GM12874 (cell line): ENCODE results near the gene BLOC1S5.

Experiments
- TF ChIP-seq, protein P1 (sequence below): IDR thresholded peaks from 2 replicates; pipeline ENCODE4 v1.5.1; 2011; ENCODE audit warnings: low read depth, mild to moderate bottlenecking, control low read depth, low read length, moderate library complexity; ENCODE audit not compliant: insufficient read depth

The BLOC1S5 gene

DNA sequence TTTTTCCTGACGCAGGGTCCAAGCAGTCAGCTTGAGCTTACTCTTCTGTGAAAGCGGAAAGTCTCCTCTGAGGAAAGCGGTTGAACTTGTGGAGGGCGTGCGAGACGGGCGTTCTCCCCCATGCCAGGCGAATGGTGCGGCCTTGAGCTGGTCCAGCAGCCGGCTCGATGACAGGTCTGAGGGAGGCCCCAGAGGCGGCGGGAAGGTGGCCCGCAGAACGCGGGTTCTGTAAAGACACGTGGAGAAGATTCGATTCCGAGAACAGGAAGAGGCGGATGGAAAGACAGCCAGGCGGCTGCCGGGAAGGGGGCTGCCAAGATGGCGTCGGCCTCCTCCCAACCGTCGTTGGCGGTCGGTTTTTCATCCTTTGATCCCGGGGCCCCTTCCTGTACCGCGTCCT lies 78.0 kb downstream of the BLOC1S5 start:
- TF ChIP-seq, protein P1, sequence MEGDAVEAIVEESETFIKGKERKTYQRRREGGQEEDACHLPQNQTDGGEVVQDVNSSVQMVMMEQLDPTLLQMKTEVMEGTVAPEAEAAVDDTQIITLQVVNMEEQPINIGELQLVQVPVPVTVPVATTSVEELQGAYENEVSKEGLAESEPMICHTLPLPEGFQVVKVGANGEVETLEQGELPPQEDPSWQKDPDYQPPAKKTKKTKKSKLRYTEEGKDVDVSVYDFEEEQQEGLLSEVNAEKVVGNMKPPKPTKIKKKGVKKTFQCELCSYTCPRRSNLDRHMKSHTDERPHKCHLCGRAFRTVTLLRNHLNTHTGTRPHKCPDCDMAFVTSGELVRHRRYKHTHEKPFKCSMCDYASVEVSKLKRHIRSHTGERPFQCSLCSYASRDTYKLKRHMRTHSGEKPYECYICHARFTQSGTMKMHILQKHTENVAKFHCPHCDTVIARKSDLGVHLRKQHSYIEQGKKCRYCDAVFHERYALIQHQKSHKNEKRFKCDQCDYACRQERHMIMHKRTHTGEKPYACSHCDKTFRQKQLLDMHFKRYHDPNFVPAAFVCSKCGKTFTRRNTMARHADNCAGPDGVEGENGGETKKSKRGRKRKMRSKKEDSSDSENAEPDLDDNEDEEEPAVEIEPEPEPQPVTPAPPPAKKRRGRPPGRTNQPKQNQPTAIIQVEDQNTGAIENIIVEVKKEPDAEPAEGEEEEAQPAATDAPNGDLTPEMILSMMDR = no peak

DNA sequence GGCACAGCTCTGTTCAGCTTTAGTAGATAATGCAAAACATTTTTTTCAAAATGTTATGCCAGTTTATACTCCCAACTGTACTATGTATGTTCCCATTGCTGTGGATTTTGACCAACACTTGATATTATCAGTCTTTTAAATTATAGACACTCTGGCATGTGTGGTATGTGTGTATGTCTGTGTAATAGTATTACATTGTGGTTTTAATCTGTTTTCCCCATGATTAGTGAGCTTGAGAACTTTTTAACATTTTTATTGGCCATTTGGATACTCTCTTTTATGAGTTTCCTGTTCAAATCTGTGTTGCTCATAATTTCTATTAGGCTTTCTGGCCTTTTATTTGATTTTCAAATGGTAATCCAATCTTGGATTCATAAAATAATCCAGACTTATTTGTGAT lies 84.4 kb downstream of the BLOC1S5 start:
- TF ChIP-seq, protein P1 = no peak

DNA sequence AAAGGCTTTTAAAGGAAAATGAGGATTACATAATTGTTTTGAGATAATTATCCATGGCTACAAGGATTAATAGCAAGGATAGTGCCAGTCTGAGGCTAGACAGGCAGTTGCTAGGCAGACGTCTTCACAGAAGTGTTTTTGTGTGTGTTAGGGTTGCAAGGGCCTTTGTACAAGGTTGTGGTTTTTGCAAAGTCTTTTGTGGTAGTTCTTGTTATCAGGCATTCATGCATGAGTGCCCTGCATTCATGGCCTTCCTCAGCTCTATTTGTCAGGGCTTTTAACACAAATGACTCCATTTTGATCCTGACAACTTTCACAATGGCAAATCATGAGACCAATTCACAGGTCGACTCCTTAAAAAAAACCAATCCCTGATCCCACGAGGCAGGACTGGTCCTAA lies 85.5 kb downstream of the BLOC1S5 start:
- TF ChIP-seq, protein P1 = no peak

DNA sequence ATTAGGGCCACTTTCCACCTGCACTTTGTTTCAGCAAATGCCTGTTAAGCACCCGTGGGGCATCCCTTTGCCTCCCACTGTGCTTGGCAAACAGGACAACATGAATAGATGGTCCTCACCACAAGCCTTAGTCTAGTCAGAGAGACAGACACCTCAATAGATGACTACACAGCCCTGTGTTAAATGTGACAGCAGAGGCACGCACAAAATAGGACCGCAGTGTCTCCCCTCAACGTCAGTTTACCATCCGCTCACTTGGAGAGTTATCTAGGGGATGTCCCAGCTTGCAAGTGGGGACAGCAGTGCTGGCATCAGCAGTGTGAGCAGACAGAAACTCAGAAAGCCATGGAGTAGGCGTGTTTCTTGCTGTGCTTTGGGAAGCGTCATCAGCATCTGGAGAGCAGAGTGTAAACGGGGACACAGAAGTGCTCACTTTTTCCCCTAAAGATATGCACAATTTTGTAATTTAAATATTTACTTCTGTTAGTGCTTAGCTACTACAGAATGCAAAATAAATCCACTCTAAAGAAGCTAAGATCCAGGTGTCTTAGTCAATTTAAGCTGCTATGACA lies 87.6 kb downstream of the BLOC1S5 start:
- TF ChIP-seq, protein P1 = no peak

DNA sequence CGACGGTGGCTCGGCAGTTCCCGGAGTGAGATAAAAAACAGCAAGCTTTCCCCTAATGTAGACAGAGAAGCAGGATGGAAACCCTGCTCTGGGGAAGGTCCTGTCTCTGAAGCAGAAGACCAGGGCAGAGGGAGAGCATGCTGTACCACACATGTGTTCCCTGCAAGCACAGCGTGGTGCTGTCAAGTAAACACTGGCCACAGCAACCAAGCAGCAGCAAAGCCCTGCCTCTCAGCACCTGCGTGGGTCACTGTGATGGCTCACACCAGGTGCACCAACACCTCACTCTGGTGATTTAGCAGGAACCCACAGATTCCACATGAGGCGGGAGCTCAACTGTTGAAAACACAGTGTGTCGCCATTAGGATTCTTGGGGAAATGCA lies 88.4 kb downstream of the BLOC1S5 start:
- TF ChIP-seq, protein P1 = no peak

DNA sequence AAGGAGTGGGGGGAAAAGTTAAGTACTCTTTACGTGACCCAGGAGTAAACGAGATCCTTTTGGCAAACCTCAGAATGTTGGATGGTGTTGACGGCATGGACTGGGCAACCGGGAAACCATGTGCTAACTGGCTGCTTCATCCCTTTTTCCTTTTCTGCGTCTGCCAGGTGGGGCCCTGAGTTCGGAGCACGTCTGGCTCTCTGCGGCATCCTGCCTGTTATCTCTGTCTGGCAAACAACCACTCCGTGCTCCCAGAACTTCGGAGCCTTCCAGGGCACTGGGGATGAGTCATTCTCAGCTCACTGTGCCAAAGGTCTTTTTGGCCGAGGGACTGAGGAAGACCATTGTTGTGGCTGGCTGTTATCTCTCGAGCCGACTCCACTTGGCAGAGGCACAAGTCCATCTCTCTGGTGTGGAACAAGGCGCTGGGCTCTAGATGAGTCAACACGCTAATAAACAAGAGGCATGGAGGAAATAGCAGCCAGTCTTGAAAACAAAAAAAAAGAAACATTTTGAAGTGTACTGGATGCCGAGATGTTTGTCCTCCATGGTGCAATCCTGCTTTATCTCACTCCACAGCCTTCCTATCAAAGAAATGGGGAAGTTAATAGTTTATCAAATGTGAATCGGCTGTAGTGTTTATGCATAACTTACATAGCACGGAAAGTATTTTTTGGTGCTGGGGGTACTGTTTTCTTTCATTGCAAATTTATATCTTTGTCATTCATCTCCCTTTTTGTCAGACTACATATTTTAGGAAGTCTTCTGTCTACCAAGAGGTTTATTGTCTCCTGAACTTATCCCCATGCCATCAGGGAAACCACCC lies 89.0 kb downstream of the BLOC1S5 start:
- TF ChIP-seq, protein P1 = no peak

DNA sequence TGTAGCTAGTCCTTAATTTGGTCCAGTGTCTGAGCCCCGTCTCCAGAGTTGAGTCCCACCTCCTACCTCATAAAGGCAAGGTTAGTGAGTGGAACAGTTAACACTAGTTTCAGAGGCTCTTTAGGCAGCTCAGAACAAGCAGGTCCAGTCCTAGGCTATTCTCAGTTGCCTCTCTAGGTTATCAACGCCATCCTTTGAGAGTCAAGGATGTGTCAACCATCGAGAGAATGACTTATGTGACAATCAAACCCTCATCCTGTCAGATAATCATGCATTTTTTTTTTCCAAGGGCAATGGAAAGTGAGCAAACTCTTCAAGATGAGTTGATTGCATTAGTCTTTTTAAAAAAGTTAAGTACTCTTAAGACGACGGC lies 89.6 kb downstream of the BLOC1S5 start:
- TF ChIP-seq, protein P1 = no peak
